B cell (primary cell): Measurements from ENCODE around the gene PDZD7.

Experiments used
- EZH2 ChIP-seq: IDR thresholded peaks from 2 replicates; pipeline ENCODE4 v1.6.1; 2012; ENCODE audit warnings: borderline replicate concordance, low read depth, mild to moderate bottlenecking, moderate library complexity, low read length; ENCODE audit not compliant: insufficient read depth, poor library complexity, severe bottlenecking
- TF ChIP-seq, protein P1 (sequence below): fragments of 200-600 bp; IDR thresholded peaks from one replicate; pipeline ENCODE4 v1.8.0; 2022; ENCODE audit warnings: antibody characterized with exemption, mild to moderate bottlenecking

DNA sequence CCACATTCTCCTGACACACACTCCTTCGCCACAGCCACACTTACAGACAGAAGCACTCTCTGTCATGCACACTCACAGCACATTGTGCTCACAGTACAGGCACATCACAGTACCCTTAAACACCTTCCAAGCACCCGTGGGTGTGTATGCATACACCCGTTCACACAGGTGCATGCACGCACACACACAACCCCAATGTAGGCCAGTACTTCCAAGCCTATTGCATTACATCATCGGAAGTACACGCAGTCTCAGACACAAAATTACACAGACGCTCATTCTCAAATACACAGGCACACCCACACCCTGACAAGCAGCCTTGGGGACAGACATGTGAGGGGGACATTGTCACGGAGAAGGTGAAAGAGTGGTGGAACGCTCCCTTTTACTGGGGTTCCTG, 42.0 kb upstream of the PDZD7 start:
- TF ChIP-seq, protein P1, sequence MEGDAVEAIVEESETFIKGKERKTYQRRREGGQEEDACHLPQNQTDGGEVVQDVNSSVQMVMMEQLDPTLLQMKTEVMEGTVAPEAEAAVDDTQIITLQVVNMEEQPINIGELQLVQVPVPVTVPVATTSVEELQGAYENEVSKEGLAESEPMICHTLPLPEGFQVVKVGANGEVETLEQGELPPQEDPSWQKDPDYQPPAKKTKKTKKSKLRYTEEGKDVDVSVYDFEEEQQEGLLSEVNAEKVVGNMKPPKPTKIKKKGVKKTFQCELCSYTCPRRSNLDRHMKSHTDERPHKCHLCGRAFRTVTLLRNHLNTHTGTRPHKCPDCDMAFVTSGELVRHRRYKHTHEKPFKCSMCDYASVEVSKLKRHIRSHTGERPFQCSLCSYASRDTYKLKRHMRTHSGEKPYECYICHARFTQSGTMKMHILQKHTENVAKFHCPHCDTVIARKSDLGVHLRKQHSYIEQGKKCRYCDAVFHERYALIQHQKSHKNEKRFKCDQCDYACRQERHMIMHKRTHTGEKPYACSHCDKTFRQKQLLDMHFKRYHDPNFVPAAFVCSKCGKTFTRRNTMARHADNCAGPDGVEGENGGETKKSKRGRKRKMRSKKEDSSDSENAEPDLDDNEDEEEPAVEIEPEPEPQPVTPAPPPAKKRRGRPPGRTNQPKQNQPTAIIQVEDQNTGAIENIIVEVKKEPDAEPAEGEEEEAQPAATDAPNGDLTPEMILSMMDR: no peak
- no peak for TF ChIP-seq EZH2
